Astrocyte (in vitro differentiated cells and primary cell): ENCODE results near the gene VSTM2B. TPM values are rescaled to one million over a fixed set of nuclear protein-coding genes. Genes with fewer than 3 reads are reported as not detected.

Experiments
- DNase-seq: peaks from one replicate; pipeline ENCODE4 v3.0.0-alpha.2; 2010; ENCODE audit warnings: low read depth
- FAIRE-seq: peaks from 2 replicates; lab custom pipeline; 2011; peaks lifted over from hg19 to GRCh38; lab: Jason Lieb, UNC
- H2AFZ ChIP-seq: 2 replicates; pipeline ENCODE4 v1.6.0; 2012; ENCODE audit warnings: low read depth, low read length, inconsistent platforms
- H3K27ac ChIP-seq: 2 replicates; pipeline ENCODE4 v1.5.1; 2011; ENCODE audit warnings: low read depth, low read length, inconsistent platforms
- H3K27me3 ChIP-seq: 2 replicates; pipeline ENCODE4 v1.6.0; 2011; ENCODE audit warnings: low read length, inconsistent platforms; ENCODE audit not compliant: insufficient read depth
- H3K36me3 ChIP-seq: 2 replicates; pipeline ENCODE4 v1.5.1; 2011; ENCODE audit warnings: low read length, inconsistent platforms; ENCODE audit not compliant: insufficient read depth
- H3K4me1 ChIP-seq: 2 replicates; pipeline ENCODE4 v1.5.1; 2011; ENCODE audit warnings: low read length, inconsistent platforms; ENCODE audit not compliant: insufficient read depth
- H3K4me2 ChIP-seq: 2 replicates; pipeline ENCODE4 v1.6.0; 2012; ENCODE audit warnings: low read length, inconsistent platforms
- H3K4me3 ChIP-seq: 2 replicates; pipeline ENCODE4 v1.5.1; 2011; ENCODE audit warnings: low read depth, mild to moderate bottlenecking, low read length, inconsistent platforms; ENCODE audit not compliant: insufficient read depth
- H3K79me2 ChIP-seq: 2 replicates; pipeline ENCODE4 v1.6.0; 2012; ENCODE audit warnings: mild to moderate bottlenecking, low read length, inconsistent platforms; ENCODE audit not compliant: insufficient read depth
- H3K9ac ChIP-seq: 2 replicates; pipeline ENCODE4 v1.6.0; 2012; ENCODE audit warnings: mild to moderate bottlenecking, low read length, inconsistent platforms
- H3K9me3 ChIP-seq: 2 replicates; pipeline ENCODE4 v1.5.1; 2012; ENCODE audit warnings: low read depth, mild to moderate bottlenecking, low read length, inconsistent platforms; ENCODE audit not compliant: insufficient read depth
- H4K20me1 ChIP-seq: 2 replicates; pipeline ENCODE4 v1.6.0; 2012; ENCODE audit warnings: low read length, inconsistent platforms; ENCODE audit not compliant: insufficient read depth
- H3K27ac Mint-ChIP-seq: one replicate; pipeline ENCODE4 v1.8.0; 2021; ENCODE audit warnings: mild to moderate bottlenecking, mixed read lengths; ENCODE audit not compliant: unreplicated experiment
- H3K27me3 Mint-ChIP-seq: one replicate; pipeline ENCODE4 v1.8.0; 2021; ENCODE audit warnings: low read depth, mixed read lengths; ENCODE audit not compliant: unreplicated experiment
- H3K36me3 Mint-ChIP-seq: one replicate; pipeline ENCODE4 v1.8.0; 2021; ENCODE audit warnings: low read depth, mixed read lengths; ENCODE audit not compliant: unreplicated experiment
- H3K4me1 Mint-ChIP-seq: one replicate; pipeline ENCODE4 v1.8.0; 2021; ENCODE audit warnings: low read depth, mixed read lengths; ENCODE audit not compliant: unreplicated experiment
- H3K4me3 Mint-ChIP-seq: one replicate; pipeline ENCODE4 v1.8.0; 2021; ENCODE audit warnings: mild to moderate bottlenecking, moderate library complexity, mixed read lengths; ENCODE audit not compliant: unreplicated experiment
- H3K9me3 Mint-ChIP-seq: one replicate; pipeline ENCODE4 v1.8.0; 2021; ENCODE audit warnings: mild to moderate bottlenecking, mixed read lengths; ENCODE audit not compliant: unreplicated experiment
- EZH2 ChIP-seq: IDR thresholded peaks from 2 replicates; pipeline ENCODE4 v1.6.1; 2012; ENCODE audit warnings: mild to moderate bottlenecking, low read length, inconsistent platforms; ENCODE audit not compliant: insufficient read depth
- total RNA-seq: library from RNA; stranded (reverse); gene quantifications from 2 replicates; pipeline ENCODE4 v1.2.1, GENCODE V29; 2021
- TF ChIP-seq, protein P1 (sequence below): IDR thresholded peaks from 2 replicates; pipeline ENCODE4 v1.5.1; 2011; ENCODE audit warnings: low read depth, mild to moderate bottlenecking, inconsistent platforms, low read length, moderate library complexity; ENCODE audit not compliant: insufficient read depth

The VSTM2B gene
- total RNA-seq, 1 donor from 2014 or later: not detected

DNA sequence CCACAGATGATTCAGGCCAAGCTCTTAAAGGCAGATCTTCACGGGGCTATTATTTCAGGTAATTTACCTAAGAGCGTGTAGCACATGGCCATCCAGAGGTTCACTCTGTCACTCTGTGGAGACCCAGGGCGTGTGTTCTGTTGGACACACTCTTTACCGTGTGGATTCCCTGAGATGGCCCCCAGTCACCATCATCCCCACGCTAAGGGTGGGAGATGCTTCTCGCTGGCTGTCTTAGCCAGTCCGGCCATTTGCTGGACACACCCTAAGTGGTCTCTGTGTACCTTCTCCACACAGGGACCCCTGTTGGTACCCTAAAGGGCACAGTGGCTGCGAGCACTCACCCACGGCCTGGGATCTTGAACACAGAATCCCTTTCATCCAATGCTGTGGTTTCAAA, 86.3 kb downstream of the VSTM2B start:
- Mint-ChIP-seq H3K27ac (no peak overlapping the region), H3K9me3 (no peaks in the 10 kb centered on the region), H3K4me3 (no peak overlapping the region), H3K4me1 (no peaks in the 10 kb centered on the region), H3K36me3 (peaks cover 11% of the 10 kb centered on the region), H3K27me3 (no peaks in the 10 kb centered on the region)
- DNase-seq (no peak), FAIRE-seq (no peak)
- no peaks in the 10 kb centered on the region for H4K20me1 ChIP-seq
- no peak overlapping the region for H3K9ac ChIP-seq
- no peaks in the 10 kb centered on the region for H3K4me1 ChIP-seq
- TF ChIP-seq, protein P1, sequence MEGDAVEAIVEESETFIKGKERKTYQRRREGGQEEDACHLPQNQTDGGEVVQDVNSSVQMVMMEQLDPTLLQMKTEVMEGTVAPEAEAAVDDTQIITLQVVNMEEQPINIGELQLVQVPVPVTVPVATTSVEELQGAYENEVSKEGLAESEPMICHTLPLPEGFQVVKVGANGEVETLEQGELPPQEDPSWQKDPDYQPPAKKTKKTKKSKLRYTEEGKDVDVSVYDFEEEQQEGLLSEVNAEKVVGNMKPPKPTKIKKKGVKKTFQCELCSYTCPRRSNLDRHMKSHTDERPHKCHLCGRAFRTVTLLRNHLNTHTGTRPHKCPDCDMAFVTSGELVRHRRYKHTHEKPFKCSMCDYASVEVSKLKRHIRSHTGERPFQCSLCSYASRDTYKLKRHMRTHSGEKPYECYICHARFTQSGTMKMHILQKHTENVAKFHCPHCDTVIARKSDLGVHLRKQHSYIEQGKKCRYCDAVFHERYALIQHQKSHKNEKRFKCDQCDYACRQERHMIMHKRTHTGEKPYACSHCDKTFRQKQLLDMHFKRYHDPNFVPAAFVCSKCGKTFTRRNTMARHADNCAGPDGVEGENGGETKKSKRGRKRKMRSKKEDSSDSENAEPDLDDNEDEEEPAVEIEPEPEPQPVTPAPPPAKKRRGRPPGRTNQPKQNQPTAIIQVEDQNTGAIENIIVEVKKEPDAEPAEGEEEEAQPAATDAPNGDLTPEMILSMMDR: no peak
- TF ChIP-seq EZH2: no peak
- H3K36me3 ChIP-seq: peaks cover 28% of the 10 kb centered on the region
- no peak overlapping the region for H3K4me3 ChIP-seq
- no peaks in the 10 kb centered on the region for H3K27me3 ChIP-seq
- H3K27ac ChIP-seq: no peak overlapping the region
- H2AFZ ChIP-seq: no peak overlapping the region
- no peaks in the 10 kb centered on the region for H3K79me2 ChIP-seq
- H3K9me3 ChIP-seq: no peaks in the 10 kb centered on the region
- no peak overlapping the region for H3K4me2 ChIP-seq

DNA sequence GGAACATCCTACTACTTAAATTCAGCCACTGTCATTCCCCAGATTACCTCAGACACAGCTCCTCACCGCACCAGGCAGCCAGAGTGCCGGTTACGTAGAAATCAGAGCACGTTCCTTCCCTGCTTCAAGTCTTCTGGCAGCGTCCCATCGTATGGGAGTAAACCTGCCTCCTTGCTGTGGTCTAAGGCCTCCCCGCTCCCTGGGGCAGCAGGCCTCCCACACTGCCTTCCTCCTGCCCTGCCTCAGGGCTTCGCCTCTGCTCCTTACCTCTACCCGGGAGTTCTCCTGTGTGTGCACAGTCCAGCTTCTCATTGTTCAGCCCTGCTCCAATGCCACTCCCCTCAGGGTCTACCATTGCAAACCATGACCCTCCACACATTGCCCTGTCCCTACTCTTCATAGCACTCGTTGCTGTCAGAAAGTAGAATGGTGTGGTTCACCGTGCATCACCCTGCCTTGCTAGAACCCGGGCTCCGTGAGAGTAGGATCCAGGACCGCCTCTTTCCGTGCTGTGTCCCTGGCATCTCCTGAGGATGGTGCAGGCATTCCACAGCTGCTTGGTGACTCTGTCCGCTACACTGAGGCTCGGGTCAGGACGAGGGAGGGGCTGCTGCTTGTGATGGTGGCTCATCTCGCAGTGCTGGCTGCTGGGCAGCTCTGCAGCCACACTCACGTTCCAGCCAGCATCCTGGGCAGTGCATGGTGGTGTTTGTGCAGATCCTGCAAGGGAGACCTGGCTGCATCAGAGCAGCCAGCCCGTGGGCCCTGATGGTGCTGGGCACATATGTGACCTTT, 87.2 kb downstream of the VSTM2B start:
- Histone ChIP-seq H4K20me1 (no peaks in the 10 kb centered on the region), H3K9ac (no peak overlapping the region), H3K27me3 (no peaks in the 10 kb centered on the region), H3K4me3 (no peak overlapping the region), H3K4me2 (no peak overlapping the region), H3K36me3 (peaks cover 28% of the 10 kb centered on the region), H3K9me3 (no peaks in the 10 kb centered on the region), H2AFZ (no peak overlapping the region), H3K79me2 (no peaks in the 10 kb centered on the region), H3K27ac (no peak overlapping the region), H3K4me1 (no peaks in the 10 kb centered on the region)
- Mint-ChIP-seq H3K27ac (no peak overlapping the region), H3K4me1 (no peaks in the 10 kb centered on the region), H3K9me3 (no peaks in the 10 kb centered on the region), H3K36me3 (peaks cover 12% of the 10 kb centered on the region), H3K27me3 (no peaks in the 10 kb centered on the region), H3K4me3 (no peak overlapping the region)
- no peak for TF ChIP-seq EZH2
- DNase-seq (no peak), FAIRE-seq (no peak)

DNA sequence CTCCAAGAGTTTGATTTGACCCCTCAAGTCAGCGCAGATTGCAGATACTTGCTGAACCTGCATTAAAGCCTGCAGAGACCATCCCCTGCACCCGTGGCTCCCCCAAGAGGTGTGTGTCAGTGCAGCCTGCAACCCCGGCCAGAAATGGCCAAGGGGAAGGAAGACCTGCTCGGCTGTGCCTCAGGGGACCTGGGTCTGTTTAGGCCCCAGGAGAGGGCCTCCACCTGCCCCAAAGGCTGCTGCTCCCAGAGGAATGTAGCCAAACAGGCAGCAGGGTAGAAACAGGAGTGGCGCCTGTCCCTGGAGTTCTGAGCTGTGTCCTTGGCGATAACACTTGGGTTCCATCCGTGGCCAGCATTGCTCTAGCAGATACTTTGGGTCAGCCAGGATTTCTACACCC, 88.3 kb downstream of the VSTM2B start:
- no peaks in the 10 kb centered on the region for H3K9me3 ChIP-seq
- H3K4me2 ChIP-seq: no peak overlapping the region
- Mint-ChIP-seq H3K27me3 (no peaks in the 10 kb centered on the region), H3K9me3 (no peaks in the 10 kb centered on the region), H3K27ac (no peak overlapping the region), H3K36me3 (peaks cover 12% of the 10 kb centered on the region), H3K4me1 (no peaks in the 10 kb centered on the region), H3K4me3 (no peak overlapping the region)
- H3K79me2 ChIP-seq: no peaks in the 10 kb centered on the region
- H4K20me1 ChIP-seq: no peaks in the 10 kb centered on the region
- H3K4me1 ChIP-seq: no peaks in the 10 kb centered on the region
- no peak overlapping the region for H3K27ac ChIP-seq
- DNase-seq: no peak
- TF ChIP-seq, protein P1: no peak
- TF ChIP-seq EZH2: no peak
- no peak overlapping the region for H3K4me3 ChIP-seq
- no peak overlapping the region for H3K9ac ChIP-seq
- peaks cover 28% of the 10 kb centered on the region for H3K36me3 ChIP-seq
- no peaks in the 10 kb centered on the region for H3K27me3 ChIP-seq
- H2AFZ ChIP-seq: no peak overlapping the region
- no peak for FAIRE-seq

Other genes starting within 250 kb of the VSTM2B start
- gene POP4, start 80.3 kb downstream of the VSTM2B start, total RNA-seq: 52.3 and 60.6 TPM in 2 replicates
- gene PLEKHF1, start 139.5 kb downstream of the VSTM2B start, total RNA-seq: 10.8 and 13.1 TPM in 2 replicates
- gene C19orf12, start 189.3 kb downstream of the VSTM2B start, total RNA-seq: 38.7 and 40.9 TPM in 2 replicates